GM19395 (cell line): Measurements from ENCODE around the gene SLC26A8.
"Not testable (repeated sequence)": the region's sequence is repeated elsewhere in the genome, so short reads cannot be mapped to it uniquely, and the experiment has no call there.

Experiments used
- ATAC-seq: cut with Tn5 transposase; IDR thresholded peaks from one replicate; pipeline ENCODE4 v1.9.1; 2021; ENCODE audit warnings: mild to moderate bottlenecking, moderate library complexity; ENCODE audit not compliant: unreplicated experiment

Gene SLC26A8

GRCh38 chr6:35948725-35949124 is 75.7 kb downstream of the SLC26A8 start:
- no peak for ATAC-seq

DNA sequence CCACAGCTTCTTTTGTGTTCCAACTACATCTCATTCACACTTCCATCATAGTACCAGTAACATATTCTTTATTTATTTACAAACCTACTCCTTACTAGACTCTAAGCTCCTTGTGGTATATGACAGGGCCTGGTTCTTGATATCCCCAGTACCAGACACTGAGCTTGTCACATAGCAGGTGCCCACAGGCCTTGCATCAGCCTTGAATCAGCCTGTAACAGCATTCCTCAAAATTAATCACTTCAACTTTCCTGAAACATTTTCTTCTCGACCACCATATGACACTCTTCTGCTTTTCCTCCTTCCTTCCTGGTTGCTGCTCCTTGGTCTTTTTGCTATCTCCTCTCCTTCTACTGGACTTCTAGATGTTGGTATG is 78.8 kb downstream of the SLC26A8 start:
- no peak for ATAC-seq

DNA sequence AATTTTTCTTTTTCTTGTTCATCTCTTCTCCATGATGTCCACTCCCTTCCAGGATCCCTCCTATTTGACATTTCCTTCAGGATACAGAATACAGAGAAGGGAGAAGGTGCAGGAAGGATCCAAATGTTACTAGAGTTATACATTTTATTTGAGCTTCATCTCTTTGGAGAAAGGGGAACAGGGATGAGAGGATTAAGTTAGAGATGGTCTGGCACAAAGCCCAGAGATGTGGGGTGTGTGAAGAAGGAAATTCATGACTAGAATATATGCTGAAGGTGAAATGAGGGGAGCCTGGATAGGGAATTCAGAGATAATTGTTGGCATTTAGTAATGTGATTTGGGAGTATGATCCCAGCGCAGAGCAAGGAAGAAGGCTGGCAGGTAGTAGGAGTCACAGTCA is 81.1 kb downstream of the SLC26A8 start:
- no peak for ATAC-seq

GRCh38 chr6:35942355-35942754 is 82.1 kb downstream of the SLC26A8 start:
- no peak for ATAC-seq

DNA sequence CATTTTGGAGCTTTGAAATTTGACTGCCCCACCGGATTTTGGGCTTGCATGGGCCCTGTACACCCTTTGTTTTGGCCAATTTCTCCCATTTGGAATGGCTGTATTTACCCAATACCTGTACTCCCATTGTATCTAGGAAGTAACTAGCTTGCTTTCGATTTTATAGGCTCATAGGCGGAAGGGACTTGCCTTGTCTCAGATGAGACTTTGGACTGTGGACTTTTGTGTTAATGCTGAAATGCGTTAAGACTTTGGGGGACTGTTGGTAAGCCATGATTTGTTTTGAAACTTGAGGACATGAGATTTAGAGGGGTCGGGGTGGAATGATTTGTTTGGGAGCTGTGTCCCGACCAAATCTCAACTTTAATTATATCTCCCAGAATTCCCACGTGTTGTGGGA is 83.3 kb downstream of the SLC26A8 start:
- not testable (repeated sequence) for ATAC-seq

- not testable (repeated sequence) for ATAC-seq
Observed at GRCh38 chr6:35940014-35940413, 84.4 kb downstream of the SLC26A8 start.

DNA sequence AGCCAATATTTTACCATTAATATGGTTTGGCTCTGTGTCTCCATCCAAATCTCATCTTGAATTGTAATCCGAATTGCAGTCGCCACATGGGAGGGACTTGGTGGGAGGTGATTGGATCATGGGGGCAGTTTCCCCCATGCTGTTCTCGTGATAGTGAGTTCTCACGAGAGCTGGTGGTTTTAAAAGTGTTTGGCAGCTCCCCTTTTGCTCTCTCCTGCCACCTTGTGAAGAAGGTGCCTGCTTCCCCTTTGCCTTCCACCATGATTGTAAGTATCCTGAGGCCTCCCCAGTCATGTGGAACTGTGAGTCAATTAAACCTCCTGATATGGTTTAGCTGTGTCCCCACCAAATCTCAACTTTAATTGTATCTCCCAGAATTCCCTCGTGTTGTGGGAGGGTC is 85.2 kb downstream of the SLC26A8 start:
- ATAC-seq: not testable (repeated sequence)

GRCh38 chr6:35936681-35937359 is 87.6 kb downstream of the SLC26A8 start:
- no peak for ATAC-seq

DNA sequence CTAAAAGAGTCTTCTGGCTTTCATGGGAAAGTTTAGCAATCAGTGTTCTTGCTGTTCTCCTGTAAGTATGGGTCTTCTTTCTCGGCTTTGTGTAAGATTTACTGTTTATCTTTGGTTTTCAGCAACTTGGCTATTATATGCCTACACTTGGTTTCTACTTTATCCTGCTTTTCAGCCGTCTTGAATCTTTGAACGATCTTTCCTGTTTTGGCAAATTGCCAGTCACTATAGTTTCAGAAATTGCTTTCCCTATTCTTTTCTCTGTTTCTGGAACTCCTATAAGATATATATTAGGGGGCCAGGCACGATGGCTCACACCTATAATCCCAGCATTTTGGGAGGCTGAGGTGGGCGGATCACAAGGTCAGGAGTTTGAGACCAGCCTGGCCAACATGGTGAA is 89.0 kb downstream of the SLC26A8 start:
- no peak for ATAC-seq

DNA sequence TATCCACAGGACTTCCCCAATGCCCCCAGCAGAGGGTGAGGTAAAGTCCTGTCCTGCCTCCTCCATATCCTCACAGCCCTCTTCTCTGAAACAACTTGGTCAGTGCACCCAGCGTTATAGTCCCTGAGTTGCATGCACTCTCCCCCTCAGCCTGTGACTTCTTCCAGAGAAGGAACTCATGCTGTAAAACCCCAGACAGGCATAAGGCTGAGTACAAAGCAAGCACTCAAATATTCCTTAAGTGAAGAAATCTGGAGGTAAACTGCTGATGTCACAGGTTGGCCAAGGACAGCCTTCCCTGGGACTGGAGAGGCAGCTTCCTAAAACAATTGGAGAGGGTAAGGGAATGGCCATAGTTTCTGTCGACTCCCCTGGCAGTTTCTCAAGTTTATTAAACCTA is 90.6 kb downstream of the SLC26A8 start:
- ATAC-seq: no peak

DNA sequence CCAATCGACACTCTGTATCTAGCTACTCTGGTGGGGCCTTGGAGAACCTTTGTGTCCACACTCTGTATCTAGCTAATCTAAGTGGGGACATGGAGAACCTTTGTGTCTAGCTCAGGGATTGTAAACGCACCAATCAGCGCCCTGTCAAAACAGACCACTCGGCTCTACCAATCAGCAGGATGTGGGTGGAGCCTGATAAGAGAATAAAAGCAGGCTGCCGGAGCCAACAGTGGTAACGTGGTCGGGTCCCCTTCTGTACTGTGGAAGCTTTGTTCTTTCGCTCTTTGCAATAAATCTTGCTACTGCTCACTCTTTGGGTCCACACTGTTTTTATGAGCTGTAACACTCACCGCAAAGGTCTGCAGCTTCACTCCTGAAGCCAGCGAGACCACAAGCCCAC is 92.6 kb downstream of the SLC26A8 start:
- ATAC-seq: not testable (repeated sequence)

- no peak for ATAC-seq
Observed at GRCh38 chr6:35931120-35931561, 93.3 kb downstream of the SLC26A8 start.

- ATAC-seq: no peak
Observed at GRCh38 chr6:35929601-35930000, 94.8 kb downstream of the SLC26A8 start.

- ATAC-seq: no peak
Observed at GRCh38 chr6:35926509-35927215, 97.8 kb downstream of the SLC26A8 start.

DNA sequence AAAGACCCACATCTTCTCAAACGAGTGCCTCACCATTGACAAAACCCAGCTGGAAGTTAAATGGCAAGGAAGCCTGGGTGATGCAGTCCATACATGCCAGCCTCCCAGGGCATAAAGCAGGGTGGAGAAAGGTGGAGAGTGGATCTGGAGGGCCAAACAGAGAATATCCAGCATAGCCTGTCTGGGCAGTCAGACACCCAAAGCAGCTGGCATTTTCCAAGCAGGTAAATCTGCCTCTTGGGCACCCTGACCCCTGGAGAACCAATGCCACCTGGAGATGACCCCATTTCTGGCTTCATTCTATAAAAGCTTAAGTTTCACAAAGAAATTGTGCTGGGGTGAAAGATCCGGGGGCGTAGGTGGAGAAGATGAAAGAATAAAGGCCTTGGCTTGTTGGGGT is 98.5 kb downstream of the SLC26A8 start:
- ATAC-seq: no peak

GRCh38 chr6:35924146-35924545 is 100.3 kb downstream of the SLC26A8 start:
- ATAC-seq: no peak

GRCh38 chr6:35922139-35922554 is 102.3 kb downstream of the SLC26A8 start:
- no peak for ATAC-seq

GRCh38 chr6:35920793-35921732 is 103.4 kb downstream of the SLC26A8 start, which contains the start of gene SRPK1:
Gene SRPK1 (minus strand): TSS chr6:35921098. CDS start chr6:35921056, 42 bp downstream.
- peak; percentile 76 for ATAC-seq

- peak; percentile 34 for ATAC-seq
Observed at GRCh38 chr6:35919827-35920751, 104.4 kb downstream of the SLC26A8 start.
